Vagina (tissue), 2 donors: Measurements from ENCODE around the gene FAM174A.

Experiments used
- CTCF ChIP-seq, 3 experiments: fragments of 450-650 bp in 2 of 3; fragments of 200-600 bp in 1 of 3; sonication (generic) in 1 of 3; IDR thresholded peaks; one replicate each; pipeline ENCODE4 v1.5.1; 2017 to 2019; ENCODE audit warnings: antibody characterized with exemption in 3 of 3, mild to moderate bottlenecking in 2 of 3, moderate library complexity in 2 of 3
- POLR2A ChIP-seq, 2 donors: fragments of 450-650 bp; IDR thresholded peaks; one replicate each; pipeline ENCODE4 v1.6.1; 2017; ENCODE audit warnings: antibody characterized with exemption in 2 of 2, mild to moderate bottlenecking in 2 of 2, moderate library complexity in 2 of 2
- POLR2AphosphoS5 ChIP-seq, 2 donors: sonication (generic); formaldehyde crosslinking; IDR thresholded peaks; one replicate each; pipeline ENCODE4 v1.9.0; 2017; ENCODE audit warnings: antibody characterized with exemption in 2 of 2, mild to moderate bottlenecking in 2 of 2, low read depth in 1 of 2; ENCODE audit not compliant: insufficient read depth in 1 of 2

- TF ChIP-seq POLR2AphosphoS5 (IDR thresholded peaks at IDR 0.05; ENCODE audit: insufficient read depth in 1 of 2, low read depth in 1 of 2) (no peak), CTCF (IDR thresholded peaks at IDR 0.05) (no peak), POLR2A (IDR thresholded peaks at IDR 0.05) (no peak)
Measured at GRCh38 chr5:100537946-100538345, 2.8 kb downstream of the FAM174A start.
